H9 (cell line): ENCODE data around the gene MRGPRF. TPM values are rescaled to one million over a fixed set of nuclear protein-coding genes. Genes with fewer than 3 reads are reported as not detected.

ENCODE experiments used
- DNase-seq: peaks from one replicate; pipeline ENCODE4 v3.0.0-alpha.2; 2017
- H2AFZ ChIP-seq: one replicate; pipeline ENCODE4 v1.6.1; 2013; ENCODE audit warnings: mild to moderate bottlenecking, low read length, control low read depth, moderate library complexity
- H2AK5ac ChIP-seq: 2 replicates; pipeline ENCODE4 v1.6.1; 2013; ENCODE audit warnings: low read length, control low read depth, mixed read lengths; ENCODE audit not compliant: insufficient read length
- H2BK120ac ChIP-seq: one replicate; pipeline ENCODE4 v1.6.1; 2013; ENCODE audit warnings: low read depth, mild to moderate bottlenecking, low read length, control low read depth, inconsistent platforms; ENCODE audit not compliant: poor library complexity, severe bottlenecking
- H2BK12ac ChIP-seq: 2 replicates; pipeline ENCODE4 v1.6.1; 2013; ENCODE audit warnings: low read length, control low read depth, mixed read lengths, low read depth; ENCODE audit not compliant: insufficient read length
- H2BK15ac ChIP-seq: 2 replicates; pipeline ENCODE4 v1.6.1; 2013; ENCODE audit warnings: low read depth, low read length, control low read depth
- H2BK20ac ChIP-seq: one replicate; pipeline ENCODE4 v1.6.1; 2013; ENCODE audit warnings: low read depth, mild to moderate bottlenecking, low read length, control low read depth, inconsistent platforms; ENCODE audit not compliant: poor library complexity, severe bottlenecking
- H2BK5ac ChIP-seq: 2 replicates; pipeline ENCODE4 v1.6.1; 2013; ENCODE audit warnings: low read length, control low read depth, mixed read lengths; ENCODE audit not compliant: insufficient read length
- H3K14ac ChIP-seq: 2 replicates; pipeline ENCODE4 v1.6.1; 2013; ENCODE audit warnings: low read length, control low read depth; ENCODE audit not compliant: insufficient read depth
- H3K18ac ChIP-seq: 2 replicates; pipeline ENCODE4 v1.6.1; 2013; ENCODE audit warnings: low read depth, mild to moderate bottlenecking, mixed read lengths, low read length, control low read depth; ENCODE audit not compliant: insufficient read length
- H3K23ac ChIP-seq: 2 replicates; pipeline ENCODE4 v1.6.1; 2013; ENCODE audit warnings: low read length, control low read depth, mixed read lengths, low read depth; ENCODE audit not compliant: insufficient read length
- H3K23me2 ChIP-seq: 2 replicates; pipeline ENCODE4 v1.6.1; 2013; ENCODE audit warnings: low read depth, mild to moderate bottlenecking, mixed read lengths, low read length, control low read depth; ENCODE audit not compliant: insufficient read length, poor library complexity, severe bottlenecking
- H3K27ac ChIP-seq: 2 replicates; pipeline ENCODE4 v1.5.1; 2013; ENCODE audit warnings: low read length, control low read depth, mixed read lengths, low read depth; ENCODE audit not compliant: insufficient read length
- H3K27me3 ChIP-seq: 2 replicates; pipeline ENCODE4 v1.6.1; 2013; ENCODE audit warnings: low read length, control low read depth, inconsistent platforms; ENCODE audit not compliant: insufficient read depth
- H3K4ac ChIP-seq: 2 replicates; pipeline ENCODE4 v1.6.1; 2013; ENCODE audit warnings: low read depth, mild to moderate bottlenecking, control low read depth, inconsistent platforms, low read length, moderate library complexity
- H3K4me1 ChIP-seq: 2 replicates; pipeline ENCODE4 v1.6.1; 2013; ENCODE audit warnings: low read length, control low read depth, inconsistent platforms; ENCODE audit not compliant: insufficient read depth
- H3K4me2 ChIP-seq: 2 replicates; pipeline ENCODE4 v1.6.1; 2013; ENCODE audit warnings: low read length, control low read depth, mixed read lengths; ENCODE audit not compliant: insufficient read length, insufficient read depth
- H3K56ac ChIP-seq: 2 replicates; pipeline ENCODE4 v1.6.1; 2013; ENCODE audit warnings: low read depth, mild to moderate bottlenecking, mixed read lengths, low read length, control low read depth; ENCODE audit not compliant: insufficient read length
- H3K79me1 ChIP-seq: 2 replicates; pipeline ENCODE4 v1.6.1; 2013; ENCODE audit warnings: low read depth, mild to moderate bottlenecking, moderate library complexity, low read length, control low read depth, inconsistent platforms; ENCODE audit not compliant: insufficient read depth, poor library complexity, severe bottlenecking
- H3K79me2 ChIP-seq: 2 replicates; pipeline ENCODE4 v1.6.1; 2013; ENCODE audit warnings: low read length, control low read depth, inconsistent platforms; ENCODE audit not compliant: insufficient read depth
- H3K9ac ChIP-seq: 2 replicates; pipeline ENCODE4 v1.6.1; 2013; ENCODE audit warnings: low read length, control low read depth, mixed read lengths; ENCODE audit not compliant: insufficient read length; ENCODE audit errors: extremely low read depth
- H3K9me3 ChIP-seq: one replicate; pipeline ENCODE4 v1.6.1; 2013; ENCODE audit warnings: low read depth, low read length, inconsistent platforms; ENCODE audit not compliant: control insufficient read depth
- H3T11ph ChIP-seq: one replicate; pipeline ENCODE4 v1.6.1; 2013; ENCODE audit warnings: mild to moderate bottlenecking, low read length, control low read depth, inconsistent platforms
- H4K20me1 ChIP-seq: one replicate; pipeline ENCODE4 v1.6.1; 2013; ENCODE audit not compliant: control insufficient read depth, insufficient read length, insufficient read depth
- H4K5ac ChIP-seq: 2 replicates; pipeline ENCODE4 v1.6.1; 2013; ENCODE audit warnings: low read depth, mild to moderate bottlenecking, mixed read lengths, low read length, control low read depth; ENCODE audit not compliant: insufficient read length
- H4K8ac ChIP-seq: replicated peaks from 2 replicates; pipeline ENCODE4 v1.6.1; 2013; ENCODE audit warnings: low read length, control low read depth, mixed read lengths, low read depth; ENCODE audit not compliant: insufficient read length
- H4K91ac ChIP-seq: 2 replicates; pipeline ENCODE4 v1.6.1; 2013; ENCODE audit warnings: low read depth, mild to moderate bottlenecking, moderate library complexity, mixed read lengths, low read length, control low read depth; ENCODE audit not compliant: insufficient read length
- H3K27ac Mint-ChIP-seq, 3 experiments: 2 replicates in 2 of 3; 3 replicates in 1 of 3; pipeline ENCODE4 v1.8.0; 2020 to 2021; ENCODE audit warnings: mixed read lengths in 3 of 3, mild to moderate bottlenecking in 1 of 3, moderate library complexity in 1 of 3
- H3K27me3 Mint-ChIP-seq: 2 replicates; pipeline ENCODE4 v1.8.0; 2021; ENCODE audit warnings: low read depth, mild to moderate bottlenecking, moderate library complexity, mixed read lengths
- H3K36me3 Mint-ChIP-seq, 3 experiments: 2 replicates in 2 of 3; 3 replicates in 1 of 3; pipeline ENCODE4 v1.8.0; 2020 to 2021; ENCODE audit warnings: low read depth in 3 of 3, mixed read lengths in 3 of 3; ENCODE audit not compliant: insufficient read depth in 1 of 3
- H3K4me1 Mint-ChIP-seq, 2 experiments: 2 replicates each; pipeline ENCODE4 v1.8.0; 2020; ENCODE audit warnings: mixed read lengths in 2 of 2
- H3K4me3 Mint-ChIP-seq, 2 experiments: 2 replicates in 1 of 2; 3 replicates in 1 of 2; pipeline ENCODE4 v1.8.0; 2020 to 2021; ENCODE audit warnings: mild to moderate bottlenecking in 2 of 2, mixed read lengths in 2 of 2, moderate library complexity in 1 of 2
- H3K9me3 Mint-ChIP-seq, 2 experiments: 2 replicates in 1 of 2; 3 replicates in 1 of 2; pipeline ENCODE4 v1.8.0; 2020; ENCODE audit warnings: mild to moderate bottlenecking in 2 of 2, mixed read lengths in 2 of 2, moderate library complexity in 1 of 2
- WGBS: extraction: QIAGEN DNeasy Blood & Tissue Kit; methylation state at CpG from one replicate; pipeline ENCODE4 v1.1.7; 2013; ENCODE audit warnings: missing lambda C conversion rate, low lambda C conversion rate, mixed read lengths; ENCODE audit not compliant: insufficient read length; ENCODE audit errors: extremely low coverage; 5-methylcytosine and 5-hydroxymethylcytosine counted together
- long read RNA-seq: library from polyadenylated mRNA; unstranded; transcript quantifications from one replicate; pipeline ENCODE4 v2.0.0, GENCODE V29; 2020
- total RNA-seq: library from RNA; stranded (reverse); gene quantifications from 2 replicates; pipeline ENCODE4 v1.2.1, GENCODE V29; 2021
- TF ChIP-seq, protein P1 (sequence below): fragments of 200-600 bp; sonication (generic); conservative IDR thresholded peaks from 3 replicates; pipeline ENCODE4 v1.8.0; 2021; ENCODE audit warnings: antibody characterized with exemption, mild to moderate bottlenecking

The MRGPRF gene, protein sequence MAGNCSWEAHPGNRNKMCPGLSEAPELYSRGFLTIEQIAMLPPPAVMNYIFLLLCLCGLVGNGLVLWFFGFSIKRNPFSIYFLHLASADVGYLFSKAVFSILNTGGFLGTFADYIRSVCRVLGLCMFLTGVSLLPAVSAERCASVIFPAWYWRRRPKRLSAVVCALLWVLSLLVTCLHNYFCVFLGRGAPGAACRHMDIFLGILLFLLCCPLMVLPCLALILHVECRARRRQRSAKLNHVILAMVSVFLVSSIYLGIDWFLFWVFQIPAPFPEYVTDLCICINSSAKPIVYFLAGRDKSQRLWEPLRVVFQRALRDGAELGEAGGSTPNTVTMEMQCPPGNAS
- total RNA-seq: 4.0 and 4.3 TPM in 2 replicates
- long read RNA-seq, transcript MRGPRF-201 (3 exons, 2,295 nt): major isoform, 32 of 43 reads
- long read RNA-seq, partial matches to known transcripts: 3 of 43 reads
- long read RNA-seq, other reads (novel, unspliced or antisense): 8 of 43 reads

DNA sequence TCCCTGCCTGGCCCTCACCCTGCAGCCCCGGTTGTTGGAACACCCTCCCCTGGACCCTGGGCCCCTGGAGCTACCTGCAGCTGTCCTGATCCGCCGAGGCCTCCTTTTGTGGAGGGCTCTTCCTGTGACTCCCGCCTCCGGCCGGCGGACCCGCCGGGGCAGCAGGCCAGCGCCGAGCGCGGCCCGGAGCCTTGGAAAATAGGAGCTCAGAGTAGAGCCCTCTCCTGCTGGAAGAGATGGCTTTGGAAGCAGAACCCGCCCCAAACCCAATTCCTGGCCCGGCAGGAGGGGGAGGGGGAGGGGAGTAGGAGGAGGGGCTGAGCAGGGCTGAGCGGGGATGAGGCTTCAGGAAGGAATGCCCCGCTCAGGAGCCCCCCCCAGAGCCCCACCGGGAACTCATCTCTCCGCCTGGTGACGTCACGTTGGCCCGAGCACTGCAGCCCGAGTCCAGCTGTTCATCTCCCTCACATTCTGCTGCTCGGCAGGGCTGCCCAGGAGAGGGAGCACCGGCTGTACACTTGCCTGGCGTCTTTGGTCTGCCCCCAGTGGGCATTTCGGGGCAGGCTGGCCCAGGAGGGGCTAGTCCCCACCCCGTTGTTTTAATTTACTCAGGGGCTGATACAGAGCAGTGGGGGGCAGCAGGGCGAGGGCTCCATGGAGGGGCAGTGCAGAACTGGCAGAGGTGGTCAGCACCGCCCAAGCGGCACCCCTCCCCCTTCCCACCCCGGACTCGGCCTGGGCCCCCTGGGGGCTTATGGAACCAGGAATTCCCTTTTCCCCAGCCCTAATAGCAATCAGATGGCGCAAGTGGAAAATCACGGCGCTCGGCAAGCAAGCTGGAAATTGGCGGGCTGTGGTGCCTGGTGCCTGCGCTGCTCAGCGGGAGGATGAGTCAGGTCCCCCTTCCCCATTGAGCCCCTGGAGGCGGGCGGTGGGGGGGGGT is at the start of gene MRGPRF:
Gene MRGPRF, minus strand, starts transcription at position 238 of the 943 bp plus-strand sequence. CDS start 3,345 bp downstream, outside the sequence.
- DNase-seq: peak; percentile 75
- Histone ChIP-seq H3K79me2 (no peaks in the 10 kb centered on the region), H2AFZ (no peak within 1 kb of the TSS), H2BK12ac (no peak within 1 kb of the TSS), H2BK5ac (no peak within 1 kb of the TSS), H3K4me1 (peaks cover 2% of the 10 kb centered on the region; the same call in 1 of the 2 replicates), H3K27me3 (no peaks in the 10 kb centered on the region), H2AK5ac (no peak within 1 kb of the TSS), H3K23ac (no peak within 1 kb of the TSS), H3K14ac (peak within 1 kb of the TSS; percentile 72), H3T11ph (no peak within 1 kb of the TSS), H2BK20ac (no peak within 1 kb of the TSS), H3K23me2 (peaks cover 22% of the 10 kb centered on the region), H4K20me1 (no peaks in the 10 kb centered on the region), H4K8ac (no peak within 1 kb of the TSS), H3K4me2 (peak within 1 kb of the TSS; percentile 60), H3K18ac (peak within 1 kb of the TSS; percentile 54), H3K9me3 (no peaks in the 10 kb centered on the region), H3K27ac (no peak within 1 kb of the TSS), H4K5ac (no peak within 1 kb of the TSS), H3K9ac (no peak within 1 kb of the TSS), H2BK15ac (no peak within 1 kb of the TSS), H3K4ac (no peak within 1 kb of the TSS), H3K79me1 (no peaks in the 10 kb centered on the region), H3K56ac (no peak within 1 kb of the TSS), H4K91ac (no peak within 1 kb of the TSS), H2BK120ac (no peak within 1 kb of the TSS)
- TF ChIP-seq, protein P1, sequence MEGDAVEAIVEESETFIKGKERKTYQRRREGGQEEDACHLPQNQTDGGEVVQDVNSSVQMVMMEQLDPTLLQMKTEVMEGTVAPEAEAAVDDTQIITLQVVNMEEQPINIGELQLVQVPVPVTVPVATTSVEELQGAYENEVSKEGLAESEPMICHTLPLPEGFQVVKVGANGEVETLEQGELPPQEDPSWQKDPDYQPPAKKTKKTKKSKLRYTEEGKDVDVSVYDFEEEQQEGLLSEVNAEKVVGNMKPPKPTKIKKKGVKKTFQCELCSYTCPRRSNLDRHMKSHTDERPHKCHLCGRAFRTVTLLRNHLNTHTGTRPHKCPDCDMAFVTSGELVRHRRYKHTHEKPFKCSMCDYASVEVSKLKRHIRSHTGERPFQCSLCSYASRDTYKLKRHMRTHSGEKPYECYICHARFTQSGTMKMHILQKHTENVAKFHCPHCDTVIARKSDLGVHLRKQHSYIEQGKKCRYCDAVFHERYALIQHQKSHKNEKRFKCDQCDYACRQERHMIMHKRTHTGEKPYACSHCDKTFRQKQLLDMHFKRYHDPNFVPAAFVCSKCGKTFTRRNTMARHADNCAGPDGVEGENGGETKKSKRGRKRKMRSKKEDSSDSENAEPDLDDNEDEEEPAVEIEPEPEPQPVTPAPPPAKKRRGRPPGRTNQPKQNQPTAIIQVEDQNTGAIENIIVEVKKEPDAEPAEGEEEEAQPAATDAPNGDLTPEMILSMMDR: peak; percentile 63
- Mint-ChIP-seq H3K27me3 (peaks cover 12% of the 10 kb centered on the region), H3K9me3 (peaks cover 0 to 3% of the 10 kb centered on the region in 2 experiments; a peak in 1 of 5 replicates), H3K36me3 (no peaks in the 10 kb centered on the region), H3K4me3 (peak within 1 kb of the TSS; percentile 52 to 70), H3K4me1 (peaks cover 30 to 31% of the 10 kb centered on the region in 2 experiments), H3K27ac (peak within 1 kb of the TSS in 1 of 3 experiments; percentile 55; a peak in 2 of 7 replicates)
- no CpG with 5 or more reads among the region's 43 CpGs for WGBS
